GM18909 (cell line): ENCODE results near the gene CARD16.
A peak's percentile ranks its signal among the peaks of the same experiment; 100 is the strongest.

Source experiments
- ATAC-seq: cut with Tn5 transposase; IDR thresholded peaks from one replicate; pipeline ENCODE4 v1.9.1; 2021; ENCODE audit warnings: mild to moderate bottlenecking; ENCODE audit not compliant: unreplicated experiment, poor library complexity

CARD16 gene

DNA sequence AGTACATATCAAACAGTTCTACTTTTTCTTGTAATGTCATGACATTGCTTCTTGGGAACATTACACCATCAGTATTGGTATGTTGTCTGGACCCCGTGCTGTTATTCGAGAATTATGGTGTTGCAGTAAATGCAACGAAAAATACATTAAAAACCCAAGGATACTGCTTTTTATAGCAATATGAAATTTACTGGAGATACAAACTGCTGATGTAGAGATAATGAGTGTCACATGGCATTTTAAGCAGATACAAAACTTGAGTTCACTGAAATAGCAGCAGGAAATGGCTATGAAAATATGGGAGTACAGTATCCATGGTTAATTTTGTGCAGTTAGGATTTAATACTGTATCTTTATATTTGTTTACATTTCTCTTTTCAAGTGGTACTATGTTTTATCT is 7.4 kb upstream of the CARD16 start:
- no peak for ATAC-seq

DNA sequence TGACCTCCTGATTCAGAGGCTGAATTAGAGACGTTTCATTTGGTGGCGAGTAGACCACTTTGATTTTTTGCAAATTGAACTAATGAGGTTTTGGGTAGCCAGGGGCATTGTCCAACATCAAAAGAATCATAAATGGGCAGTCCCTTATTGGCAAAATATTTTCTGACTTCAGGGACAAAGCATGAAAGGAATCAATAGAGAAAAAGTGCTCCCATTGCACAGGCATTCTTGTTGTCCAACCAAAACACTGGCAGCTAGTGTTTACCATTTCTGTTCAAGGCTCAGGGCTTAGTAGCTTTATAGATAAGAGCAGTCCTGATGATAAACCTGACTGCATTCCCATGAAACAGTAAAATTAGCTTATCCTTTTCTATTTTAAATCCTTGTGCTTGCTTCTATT is 6.4 kb upstream of the CARD16 start:
- no peak for ATAC-seq

DNA sequence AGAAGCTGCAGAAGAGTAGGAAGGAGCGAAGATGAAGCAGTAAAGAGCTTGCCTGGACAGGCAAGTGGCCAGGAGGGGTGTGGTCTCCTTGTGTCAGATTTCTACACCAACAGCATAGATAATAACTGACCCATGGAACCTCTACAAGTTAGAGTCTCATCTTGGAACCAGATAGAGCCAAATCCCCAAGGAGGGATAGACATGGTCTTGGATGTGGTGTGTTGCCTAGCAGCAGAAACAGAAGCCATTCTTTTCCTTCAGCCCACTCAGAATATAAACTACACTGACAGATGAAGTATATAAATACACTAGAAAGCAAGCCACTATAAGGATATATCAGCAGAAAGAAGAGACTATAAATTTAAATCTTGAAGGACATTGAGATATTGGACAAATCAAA is 4.3 kb upstream of the CARD16 start:
- ATAC-seq, result no peak

DNA sequence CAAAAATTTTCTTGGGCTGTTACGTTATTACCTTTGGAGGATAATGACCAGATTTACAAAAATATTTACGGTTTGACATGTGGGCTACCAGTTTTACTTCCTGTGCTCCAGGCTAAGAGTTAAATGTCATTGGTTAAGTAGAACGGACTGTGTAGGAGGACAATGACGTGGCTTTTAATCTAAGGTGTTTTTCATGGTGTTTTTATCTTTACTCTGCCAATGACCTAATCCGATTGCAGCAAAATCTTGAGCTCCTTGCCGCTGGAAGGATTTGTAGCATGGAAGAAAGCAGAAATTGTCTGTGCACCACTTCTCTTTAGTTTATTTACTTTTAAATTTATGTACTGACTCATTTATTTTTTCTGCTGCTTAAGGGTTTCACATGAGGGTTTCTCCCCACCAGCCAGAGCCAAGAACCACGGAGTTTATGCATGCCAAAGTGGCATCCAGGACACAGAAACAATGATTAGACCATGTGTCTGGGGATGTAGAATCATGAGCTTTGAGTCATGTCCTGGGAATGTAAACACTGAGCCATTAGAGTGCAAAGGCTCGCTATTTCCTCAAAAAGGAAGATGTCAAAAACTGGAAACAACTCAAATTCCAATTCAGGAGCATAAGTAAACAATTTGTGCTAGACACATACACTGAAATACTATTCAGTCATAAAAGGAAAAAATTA is 1.9 kb upstream of the CARD16 start:
- ATAC-seq, result no peak

DNA sequence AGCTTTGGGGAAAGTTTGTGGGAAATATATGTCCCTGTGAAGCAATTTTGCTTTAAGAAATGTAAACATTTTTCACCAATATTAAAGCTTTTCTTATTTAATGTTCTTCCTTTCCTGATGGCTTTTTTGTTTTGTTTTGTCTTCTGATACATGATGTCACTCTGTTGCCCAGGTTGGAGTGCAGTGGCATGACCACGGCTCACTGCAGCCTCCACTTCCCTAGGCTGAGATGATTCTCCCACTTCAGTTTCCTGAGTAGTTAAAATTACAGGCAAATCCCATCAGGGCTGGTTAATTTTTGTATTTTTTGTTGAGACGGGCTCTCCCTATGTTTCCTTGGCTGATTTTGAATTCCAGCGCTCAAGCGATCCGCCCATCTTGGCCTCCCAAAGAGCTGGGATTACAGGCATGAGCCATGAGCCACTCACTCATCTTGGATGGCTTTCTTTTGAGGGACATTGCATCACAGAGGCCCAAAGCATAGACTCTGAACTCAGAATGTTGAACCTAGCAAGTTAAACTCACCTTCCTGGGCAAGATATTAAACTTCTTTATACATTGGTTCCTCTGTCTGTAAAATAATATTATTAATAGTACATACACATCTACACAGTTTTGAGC is 651 bp upstream of the CARD16 start:
- ATAC-seq, result no peak

DNA sequence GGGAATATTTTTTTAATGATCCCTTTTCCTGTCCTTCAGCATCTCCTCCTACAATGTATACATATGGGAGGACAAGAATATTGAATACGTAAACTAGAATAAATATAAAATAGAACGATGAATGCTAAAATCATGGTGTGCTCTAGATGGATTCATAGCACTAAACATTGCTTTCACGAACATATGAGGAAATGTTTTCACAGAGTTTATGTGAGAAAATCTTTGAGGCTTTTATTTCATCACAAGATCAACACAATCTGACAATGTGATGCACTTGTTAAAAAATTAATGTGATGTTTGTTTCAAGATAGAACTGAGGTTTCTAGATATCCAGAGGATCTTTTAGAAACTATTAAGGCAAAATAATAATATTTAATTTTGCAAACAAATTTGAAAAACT is 3.0 kb downstream of the CARD16 start:
- no peak for ATAC-seq

DNA sequence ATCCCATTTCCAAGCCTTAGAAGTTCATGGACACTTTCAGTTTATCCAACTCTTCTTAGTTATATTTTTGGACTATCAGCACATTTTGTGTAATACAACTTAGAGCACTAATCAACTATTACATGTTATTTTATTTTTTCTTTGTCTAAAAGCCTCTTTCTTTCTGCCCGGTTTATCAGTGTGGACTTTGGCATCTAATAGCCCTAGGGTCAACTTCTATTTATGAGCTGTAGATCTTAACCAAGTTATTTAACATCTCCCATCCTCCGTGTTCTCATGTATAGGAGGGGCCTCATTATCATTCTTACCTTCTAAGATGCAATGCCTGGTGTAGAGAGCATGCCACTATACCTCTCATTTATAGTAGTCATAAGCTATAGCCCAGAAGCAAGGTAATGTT is 4.4 kb downstream of the CARD16 start:
- no peak for ATAC-seq

DNA sequence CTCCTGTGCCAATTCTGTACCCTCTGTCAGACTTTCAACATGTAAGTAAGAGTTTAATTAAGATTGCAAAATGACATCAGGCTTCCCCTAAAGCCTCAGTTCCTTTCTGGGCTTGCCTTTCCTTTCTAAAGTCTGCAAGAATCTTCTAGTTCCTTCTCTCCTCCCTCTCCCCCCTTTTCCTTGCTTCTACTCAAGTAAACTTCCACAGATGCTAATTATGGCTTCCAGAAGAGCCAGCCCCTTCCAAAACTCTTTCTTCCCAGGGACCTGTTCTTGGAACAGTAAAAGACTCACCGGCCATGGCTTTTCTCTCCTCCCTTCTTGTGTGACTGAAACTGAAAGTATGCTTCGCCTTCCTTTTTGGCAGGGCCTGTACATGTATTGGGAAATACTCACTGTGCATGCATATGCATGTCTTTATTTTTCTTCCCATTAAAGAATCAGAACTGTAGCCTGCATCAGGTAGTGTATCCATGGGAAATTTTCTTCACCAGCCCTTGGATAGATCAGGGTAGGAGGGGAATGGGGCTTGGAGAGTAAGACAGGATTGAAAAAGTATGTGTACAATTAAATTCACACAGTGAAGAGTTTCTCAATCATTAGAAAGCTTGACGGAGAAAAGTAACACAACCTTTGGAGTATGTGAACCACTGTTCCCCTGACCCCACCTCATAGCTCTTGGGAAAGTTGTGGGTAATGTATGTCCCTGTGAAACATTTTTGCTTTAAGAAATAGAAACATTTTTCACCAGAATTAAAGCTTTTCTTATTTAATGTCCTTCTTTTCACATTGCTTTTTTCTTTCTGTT is 10.1 kb downstream of the CARD16 start, which contains the start of gene CASP1:
TSS of gene CASP1 (minus strand) at position 332 of the 808 bp plus-strand sequence. CDS start at position 301, 31 bp downstream.
- ATAC-seq, result peak; percentile 94

DNA sequence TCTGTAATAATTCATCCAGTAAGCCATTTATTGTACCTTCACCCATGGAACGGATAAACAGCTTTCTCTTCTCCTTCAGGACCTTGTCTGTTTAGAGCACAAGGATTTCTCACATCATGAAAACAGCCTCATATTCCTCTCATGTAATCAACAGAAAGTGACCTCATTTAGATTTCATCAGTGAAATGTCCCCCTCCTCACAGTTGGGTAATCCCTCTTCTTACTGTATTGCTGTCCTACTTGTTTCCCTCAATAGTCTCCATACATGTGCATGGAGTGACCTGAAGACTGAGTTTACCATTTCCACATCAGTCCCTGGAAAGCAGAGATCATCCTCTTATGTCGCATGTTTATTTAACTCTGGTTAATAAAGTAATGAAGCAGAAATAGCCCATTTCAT is 10.7 kb downstream of the CARD16 start:
- peak; percentile 19 for ATAC-seq

DNA sequence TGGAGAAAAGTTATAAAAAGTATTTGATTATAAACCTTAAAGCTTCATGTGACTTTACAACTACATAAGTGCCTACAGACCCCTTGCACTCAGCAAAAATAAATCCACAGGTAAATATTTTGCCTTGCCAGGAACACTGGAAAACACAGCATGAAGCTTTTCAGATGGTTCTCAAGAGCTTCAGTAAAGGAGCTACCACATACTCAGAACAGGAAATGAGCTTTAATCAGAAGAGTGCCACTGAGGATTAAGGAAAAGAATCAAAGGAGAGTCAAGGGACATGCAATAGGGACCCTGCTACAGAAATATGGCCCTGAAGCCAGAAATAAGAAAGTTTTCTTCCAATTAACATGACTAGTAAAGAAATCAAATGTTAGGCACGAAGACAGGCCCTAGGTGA is 11.4 kb downstream of the CARD16 start:
- no peak for ATAC-seq

DNA sequence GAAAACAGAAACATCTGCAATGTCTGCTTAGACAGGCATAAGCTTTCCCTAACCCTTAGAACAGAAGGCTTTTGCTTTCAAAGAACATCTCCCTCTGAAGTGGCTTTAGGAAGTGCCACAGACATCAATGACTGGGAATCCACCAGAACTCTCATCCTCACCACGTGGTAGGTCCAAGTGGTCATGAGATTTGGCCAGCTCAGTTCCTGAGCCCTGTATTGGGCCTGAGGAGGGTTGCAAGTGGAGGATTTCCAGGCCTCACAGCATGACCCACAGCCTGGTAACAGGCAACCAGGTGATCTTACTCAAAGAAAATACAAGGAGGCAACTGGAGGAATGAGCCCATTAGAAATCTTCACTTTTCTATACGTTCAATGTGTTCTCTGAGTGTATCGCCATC is 11.8 kb downstream of the CARD16 start:
- no peak for ATAC-seq

DNA sequence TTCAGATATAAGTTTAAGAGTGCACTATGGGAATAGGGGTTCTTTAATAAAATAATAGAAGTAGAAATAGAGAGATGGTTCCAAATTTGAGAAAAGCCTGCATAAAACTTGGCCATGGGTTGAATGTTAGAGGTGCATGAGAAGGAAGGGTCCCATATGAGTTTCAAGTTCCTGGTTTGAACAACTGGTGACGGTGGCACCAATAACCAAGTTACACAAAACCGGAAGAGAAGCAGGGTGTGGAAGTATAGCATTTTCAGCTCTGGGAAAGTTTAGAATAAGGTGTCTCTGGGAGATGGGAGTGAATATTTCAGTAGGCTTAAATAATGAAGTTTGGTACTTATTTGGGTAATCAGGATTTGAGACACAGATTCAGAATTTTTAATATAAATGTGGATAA is 12.6 kb downstream of the CARD16 start:
- no peak for ATAC-seq

DNA sequence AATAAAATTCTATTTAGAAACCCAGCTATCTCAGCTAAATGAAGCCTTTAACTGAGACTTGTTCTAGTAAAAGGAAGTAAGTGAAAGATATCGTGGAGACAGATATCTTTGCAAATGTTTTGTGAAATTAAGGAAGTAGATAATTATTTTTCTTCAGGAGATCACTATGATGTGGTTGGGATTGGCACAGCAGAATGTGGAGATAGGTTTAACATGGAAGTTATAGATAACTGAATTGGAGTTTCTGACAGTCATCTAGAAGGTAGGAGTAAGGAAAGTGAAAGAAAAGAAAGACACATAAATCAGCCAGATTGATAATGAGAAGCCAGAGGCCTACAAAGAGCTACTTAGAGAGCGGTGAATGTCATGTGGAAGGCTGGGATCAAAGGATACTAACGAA is 17.5 kb downstream of the CARD16 start:
- no peak for ATAC-seq

DNA sequence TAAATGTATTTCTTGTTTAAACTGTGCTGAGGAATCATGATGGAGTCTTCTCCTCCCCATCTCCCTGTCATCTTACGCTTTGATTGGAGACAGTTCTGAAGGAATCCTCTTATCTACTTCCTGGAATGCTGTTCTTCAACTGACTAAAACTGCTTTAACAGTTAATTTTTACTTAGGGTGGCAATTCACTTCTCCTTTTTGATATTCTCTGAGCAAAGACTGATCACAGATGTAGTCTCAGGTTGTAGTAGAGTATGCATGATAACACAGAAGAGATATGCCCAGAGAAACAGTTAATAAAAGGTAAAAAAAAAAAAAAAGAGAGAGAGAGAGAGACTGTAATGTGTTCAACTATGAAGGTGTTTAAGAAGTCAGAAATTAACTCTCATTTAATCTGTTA is 20.7 kb downstream of the CARD16 start:
- no peak for ATAC-seq

DNA sequence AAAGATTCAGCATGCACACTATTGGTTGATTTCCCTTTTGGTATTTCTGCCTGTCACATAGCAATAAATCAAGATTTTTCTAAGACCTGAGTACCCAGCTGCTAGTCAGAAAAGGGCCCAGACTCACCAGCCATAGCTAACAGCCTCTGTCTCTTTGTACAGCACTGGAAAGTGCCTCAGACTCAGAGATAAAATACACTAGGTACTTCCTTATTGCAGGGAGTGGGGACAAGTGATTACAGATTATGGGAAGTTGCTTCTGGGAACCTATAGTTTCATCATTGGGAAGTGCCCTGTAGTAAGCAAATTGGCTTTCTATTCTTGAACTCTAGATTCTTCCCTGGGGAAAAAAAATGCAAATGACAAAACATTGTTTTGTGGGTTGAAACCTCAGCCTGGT is 22.1 kb downstream of the CARD16 start, which contains the start of gene CASP5:
TSS of gene CASP5 (minus strand) at position 166 of the 400 bp plus-strand sequence. CDS start at position 134, 32 bp downstream.
- no peak for ATAC-seq

DNA sequence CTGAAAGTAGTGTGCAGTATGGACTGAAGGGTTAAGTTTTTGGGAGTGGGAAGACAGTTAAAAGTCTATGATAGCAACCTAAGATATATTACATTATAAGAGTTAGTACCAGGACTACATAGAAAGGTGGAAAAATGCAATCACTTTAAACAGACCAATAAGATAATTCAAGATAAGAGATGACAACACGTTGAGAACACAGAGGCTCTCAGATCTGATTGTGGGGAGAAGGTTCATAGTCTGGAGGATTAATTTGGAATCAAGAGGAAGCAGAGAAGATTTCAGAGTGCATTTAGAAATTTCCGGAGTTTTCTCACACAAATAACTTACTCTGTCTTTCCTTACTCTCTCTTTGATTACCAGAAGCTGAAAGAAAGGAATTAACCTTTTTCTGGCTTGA is 22.6 kb downstream of the CARD16 start:
- ATAC-seq, result no peak

DNA sequence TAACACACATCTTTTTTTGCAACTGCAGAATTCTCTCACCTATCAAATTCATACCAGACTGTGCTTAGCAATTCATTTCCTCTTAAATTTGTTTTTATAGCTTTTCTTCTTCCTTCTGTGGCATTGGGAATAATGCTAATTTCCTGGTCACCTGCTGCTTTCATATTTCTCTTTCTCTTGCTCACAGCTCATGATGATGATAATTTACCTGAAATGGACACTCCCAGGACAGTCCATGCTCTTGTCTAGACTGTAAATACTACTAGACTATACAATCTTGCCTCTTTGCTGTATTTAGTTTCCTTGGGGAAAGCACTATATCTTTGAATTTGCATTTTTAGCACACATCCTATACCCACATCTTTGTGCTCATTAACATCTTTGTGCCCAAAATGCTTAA is 37.7 kb downstream of the CARD16 start:
- ATAC-seq, result no peak

DNA sequence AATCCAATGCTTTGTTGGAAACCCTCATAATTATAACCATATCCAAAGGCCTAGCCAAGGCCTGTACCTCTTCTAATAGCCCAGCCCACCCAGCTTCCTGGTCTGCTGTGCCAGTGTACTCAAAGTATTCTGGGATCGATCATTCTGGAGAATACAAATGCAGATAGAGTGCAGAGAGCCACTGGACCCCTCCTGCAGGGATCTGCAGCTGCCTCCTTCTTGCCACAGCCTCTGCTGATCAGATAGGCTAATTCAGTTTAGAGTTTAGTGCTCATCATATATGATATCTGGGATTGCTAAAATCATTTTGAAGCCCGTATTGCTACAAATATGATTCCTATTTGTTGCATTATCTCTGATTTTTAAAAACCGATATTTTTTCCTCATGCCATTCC is 39.7 kb downstream of the CARD16 start:
- ATAC-seq, result no peak

DNA sequence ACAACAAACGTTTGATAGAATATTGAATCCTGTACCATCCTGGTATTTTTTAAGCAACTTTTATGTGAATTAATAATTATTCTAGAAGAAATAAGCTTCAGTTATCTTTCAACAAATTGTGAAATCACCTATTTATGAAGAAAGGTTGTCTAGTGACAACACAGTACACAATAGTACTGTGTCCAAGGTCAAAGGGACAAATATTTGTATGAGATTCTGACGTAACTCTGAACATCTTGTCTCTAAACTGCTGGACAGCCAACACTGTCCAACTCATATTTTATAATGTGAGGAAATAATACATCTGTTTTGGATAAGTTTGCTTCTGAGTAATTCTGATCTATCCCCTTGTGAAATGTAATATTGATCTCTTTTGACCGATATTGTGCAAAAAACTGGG is 41.1 kb downstream of the CARD16 start:
- ATAC-seq, result no peak

DNA sequence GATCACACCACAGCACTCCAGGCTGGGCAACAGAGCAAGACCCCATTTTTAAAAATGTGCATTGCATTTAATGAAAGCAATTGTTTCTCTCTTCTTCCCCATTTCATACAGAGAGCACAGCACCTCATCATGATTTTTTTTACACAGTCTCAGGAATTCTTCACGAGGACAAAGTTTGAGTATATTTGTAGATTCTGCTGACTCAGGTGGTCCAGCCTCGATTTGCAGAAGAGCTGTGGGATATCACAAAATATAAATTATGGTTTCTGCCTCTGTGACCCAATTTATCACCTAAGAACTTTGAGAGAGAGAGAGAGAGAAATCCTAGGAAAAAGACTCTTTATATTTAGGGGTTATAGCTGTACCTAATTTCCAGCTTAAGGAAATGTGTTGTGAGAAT is 42.0 kb downstream of the CARD16 start:
- no peak for ATAC-seq

DNA sequence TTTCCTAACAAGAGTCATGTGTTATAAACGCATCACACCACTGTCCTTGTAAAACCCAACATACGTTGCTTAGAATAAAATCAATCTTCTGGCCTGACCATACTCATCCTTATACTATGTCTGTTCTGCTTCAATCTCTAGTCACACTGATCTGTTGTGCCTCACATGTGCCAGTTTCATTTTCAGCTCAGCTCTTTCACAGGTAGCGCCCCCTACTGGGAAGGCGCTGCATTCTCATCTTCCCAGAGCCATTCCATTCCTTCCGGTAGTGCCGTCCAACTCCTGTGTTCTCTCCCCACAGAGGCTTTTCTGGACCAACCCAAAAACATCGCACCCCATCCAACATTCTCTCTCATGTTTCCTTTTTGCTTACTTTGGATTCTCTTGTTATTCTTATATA is 44.3 kb downstream of the CARD16 start:
- ATAC-seq, result peak; percentile 89
